Right lobe of liver (tissue), 4 donors: ENCODE data around the gene COL27A1.

ENCODE experiments used
- POLR2A ChIP-seq: fragments of 450-650 bp; IDR thresholded peaks from one replicate; pipeline ENCODE4 v1.6.1; 2017; ENCODE audit warnings: antibody characterized with exemption, mild to moderate bottlenecking
- TF ChIP-seq, protein P1 (sequence below), 4 donors: fragments of 200-600 bp in 3 of 4; fragments of 450-650 bp in 1 of 4; IDR thresholded peaks; one replicate each; pipeline versions ENCODE4 v1.5.1 to v1.8.0; 2016 to 2022; ENCODE audit warnings: antibody characterized with exemption in 4 of 4, mild to moderate bottlenecking in 2 of 4
- donor health status: DM: no; HTN: no; CAD: no.
- donor health status: DM: no; HTN: no; CAD: no.
- donor health status: DM: no; HTN: yes; CAD: no.

DNA sequence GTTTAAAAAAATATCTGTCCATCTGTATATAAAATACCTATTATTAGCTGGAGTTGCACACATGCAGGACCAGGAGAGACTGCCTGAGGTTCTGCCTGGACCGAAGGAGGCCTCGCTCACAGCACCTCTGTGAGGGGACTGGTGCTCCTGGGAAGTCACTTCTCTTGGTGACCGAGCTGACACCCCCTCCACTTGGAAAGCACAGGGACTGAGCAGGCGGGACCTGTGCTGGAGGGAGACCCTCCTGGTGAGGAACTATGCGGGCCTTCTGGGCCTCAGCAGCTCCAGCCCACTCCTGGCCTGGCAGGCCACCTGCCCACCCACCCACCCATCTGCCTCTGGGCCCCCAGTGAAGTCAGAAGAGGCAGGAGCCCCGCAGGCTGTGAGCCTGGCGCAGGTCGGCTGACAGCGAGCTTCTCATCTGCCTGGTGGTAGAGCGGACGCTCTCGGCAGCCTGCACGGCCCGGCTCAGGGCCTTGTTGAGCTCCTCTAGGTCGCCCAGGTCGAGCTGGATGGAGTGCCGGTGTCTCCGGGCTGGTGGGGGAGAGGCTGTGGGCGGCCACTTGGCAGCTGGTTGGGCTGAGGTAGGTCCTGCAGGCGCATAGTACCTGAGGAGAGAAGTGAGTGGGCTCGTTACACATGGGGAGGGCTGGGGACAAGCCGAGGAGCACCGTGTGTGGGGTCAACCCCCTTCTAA, 181.5 kb downstream of the COL27A1 start:
- TF ChIP-seq, protein P1, sequence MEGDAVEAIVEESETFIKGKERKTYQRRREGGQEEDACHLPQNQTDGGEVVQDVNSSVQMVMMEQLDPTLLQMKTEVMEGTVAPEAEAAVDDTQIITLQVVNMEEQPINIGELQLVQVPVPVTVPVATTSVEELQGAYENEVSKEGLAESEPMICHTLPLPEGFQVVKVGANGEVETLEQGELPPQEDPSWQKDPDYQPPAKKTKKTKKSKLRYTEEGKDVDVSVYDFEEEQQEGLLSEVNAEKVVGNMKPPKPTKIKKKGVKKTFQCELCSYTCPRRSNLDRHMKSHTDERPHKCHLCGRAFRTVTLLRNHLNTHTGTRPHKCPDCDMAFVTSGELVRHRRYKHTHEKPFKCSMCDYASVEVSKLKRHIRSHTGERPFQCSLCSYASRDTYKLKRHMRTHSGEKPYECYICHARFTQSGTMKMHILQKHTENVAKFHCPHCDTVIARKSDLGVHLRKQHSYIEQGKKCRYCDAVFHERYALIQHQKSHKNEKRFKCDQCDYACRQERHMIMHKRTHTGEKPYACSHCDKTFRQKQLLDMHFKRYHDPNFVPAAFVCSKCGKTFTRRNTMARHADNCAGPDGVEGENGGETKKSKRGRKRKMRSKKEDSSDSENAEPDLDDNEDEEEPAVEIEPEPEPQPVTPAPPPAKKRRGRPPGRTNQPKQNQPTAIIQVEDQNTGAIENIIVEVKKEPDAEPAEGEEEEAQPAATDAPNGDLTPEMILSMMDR (IDR thresholded peaks at IDR 0.05), result no peak
- no peak for TF ChIP-seq POLR2A
